Measurements from ENCODE around the gene FRMD4A. TPM values are rescaled to one million over a fixed set of nuclear protein-coding genes. Genes with fewer than 3 reads are reported as not detected.

The FRMD4A gene
- total RNA-seq, 4 donors from 2014 or later = 5.6 to 34.1 (median 19.4) TPM

GRCh38 chr10:13614530-13615332 lies 716.0 kb downstream of the FRMD4A start:
- intact Hi-C loops (cut with DNase I; ENCODE audit: low total_unique reads) = no loop called here
- no peaks in the 10 kb centered on the region for H3K36me3 ChIP-seq
- H3K27ac ChIP-seq = no peak overlapping the region
- no peak for DNase-seq
- TF ChIP-seq CTCF (IDR thresholded peaks at IDR 0.05) (no peak), POLR2A (IDR thresholded peaks at IDR 0.05) (no peak)
- H3K4me3 ChIP-seq = no peak overlapping the region
- no peaks in the 10 kb centered on the region for H3K9me3 ChIP-seq
- H3K27me3 ChIP-seq = no peaks in the 10 kb centered on the region
- no peaks in the 10 kb centered on the region for H3K4me1 ChIP-seq

- H3K9me3 ChIP-seq = no peaks in the 10 kb centered on the region
- H3K27me3 ChIP-seq = no peaks in the 10 kb centered on the region
- H3K36me3 ChIP-seq = no peaks in the 10 kb centered on the region
- no peak for TF ChIP-seq POLR2A (IDR thresholded peaks at IDR 0.05)
- peak; percentile 10 to 39 (median 22) for TF ChIP-seq CTCF (IDR thresholded peaks at IDR 0.05)
- H3K4me1 ChIP-seq = no peaks in the 10 kb centered on the region
- DNase-seq = no peak
- intact Hi-C loops (cut with DNase I; ENCODE audit: low total_unique reads) = no loop called here
- H3K27ac ChIP-seq = no peak overlapping the region
- H3K4me3 ChIP-seq = no peak overlapping the region
Measured at GRCh38 chr10:13613519-13613918, 717.2 kb downstream of the FRMD4A start.

- Histone ChIP-seq H3K27me3 (no peaks in the 10 kb centered on the region), H3K4me1 (no peaks in the 10 kb centered on the region), H3K9me3 (no peaks in the 10 kb centered on the region), H3K27ac (no peak overlapping the region), H3K36me3 (no peaks in the 10 kb centered on the region), H3K4me3 (no peak overlapping the region)
- intact Hi-C loops (cut with DNase I; ENCODE audit: low total_unique reads) = no loop called here
- TF ChIP-seq POLR2A (IDR thresholded peaks at IDR 0.05) (no peak), CTCF (IDR thresholded peaks at IDR 0.05) (no peak)
- DNase-seq = no peak
Measured at GRCh38 chr10:13612654-13613373, 717.9 kb downstream of the FRMD4A start.

- no peak for DNase-seq
- no peak overlapping the region for H3K4me3 ChIP-seq
- TF ChIP-seq POLR2A (IDR thresholded peaks at IDR 0.05) = no peak
- no peak for TF ChIP-seq CTCF (IDR thresholded peaks at IDR 0.05)
- H3K4me1 ChIP-seq = no peaks in the 10 kb centered on the region
- no peaks in the 10 kb centered on the region for H3K27me3 ChIP-seq
- no peaks in the 10 kb centered on the region for H3K9me3 ChIP-seq
- no peaks in the 10 kb centered on the region for H3K36me3 ChIP-seq
- H3K27ac ChIP-seq = no peak overlapping the region
- intact Hi-C loops (cut with DNase I; ENCODE audit: low total_unique reads) = no loop called here
Measured at GRCh38 chr10:13608246-13608853, 722.4 kb downstream of the FRMD4A start.

All from uterus (tissue), 4 donors.